ENCODE measurements around the gene C1QTNF8. TPM values are rescaled to one million over a fixed set of nuclear protein-coding genes. Genes with fewer than 3 reads are reported as not detected.

The C1QTNF8 gene
- total RNA-seq, 3 donors from 2014 or later (not counting 1 experiment from before 2014, with no cell fraction given), result not detected

- no peak for ATAC-seq
- 36% methylated on average over 42 of the region's 42 CpGs for WGBS (ENCODE audit: insufficient coverage)
- Mint-ChIP-seq H3K9me3 (peaks cover 2 to 6% of the 10 kb centered on the region in 2 donors), H3K27me3 (ENCODE audit: low read depth in 2 of 2) (peaks cover 9 to 24% of the 10 kb centered on the region in 2 donors), H3K4me3 (no peak overlapping the region), H3K36me3 (peaks cover 9% of the 10 kb centered on the region), H3K27ac (no peak overlapping the region), H3K4me1 (no peaks in the 10 kb centered on the region)
- H3K27me3 ChIP-seq (ENCODE audit: control insufficient read depth, insufficient read depth, low read length), result peaks cover 2% of the 10 kb centered on the region
- intact Hi-C loops (cut with micrococcal nuclease), result loop anchor here (1.0 kb wide), 1 partner anchor 14 kb away; no protein-coding TSS in a partner anchor
- no peak overlapping the region for H3K27ac ChIP-seq (ENCODE audit: low read length)
- DNase-seq, result no peak
- H3K4me3 ChIP-seq (ENCODE audit: low read length), result no peak overlapping the region
- no peak for TF ChIP-seq CTCF (IDR thresholded peaks at IDR 0.05)
- H3K36me3 ChIP-seq (ENCODE audit: control insufficient read depth, insufficient read depth, low read length), result no peaks in the 10 kb centered on the region
- peaks cover 15% of the 10 kb centered on the region for H3K9me3 ChIP-seq (ENCODE audit: control insufficient read depth, insufficient read depth, low read length)
- H3K4me1 ChIP-seq (ENCODE audit: control insufficient read depth, insufficient read depth, low read length), result no peaks in the 10 kb centered on the region
Measured at GRCh38 chr16:1080801-1081733, 15.0 kb downstream of the C1QTNF8 start.

GRCh38 chr16:1079786-1080525 is 16.1 kb downstream of the C1QTNF8 start:
- H3K27me3 Mint-ChIP-seq (ENCODE audit: low read depth in 2 of 2), result peaks cover 9 to 15% of the 10 kb centered on the region in 2 donors
- intact Hi-C loops (cut with micrococcal nuclease), result no loop called here
- Histone ChIP-seq H3K27ac (ENCODE audit: low read length) (no peak overlapping the region), H3K27me3 (ENCODE audit: control insufficient read depth, insufficient read depth, low read length) (peaks cover 2% of the 10 kb centered on the region), H3K9me3 (ENCODE audit: control insufficient read depth, insufficient read depth, low read length) (peaks cover 12% of the 10 kb centered on the region), H3K4me1 (ENCODE audit: control insufficient read depth, insufficient read depth, low read length) (no peaks in the 10 kb centered on the region), H3K4me3 (ENCODE audit: low read length) (no peak overlapping the region), H3K36me3 (ENCODE audit: control insufficient read depth, insufficient read depth, low read length) (no peaks in the 10 kb centered on the region)
- DNase-seq, result no peak
- no peak overlapping the region for H3K27ac Mint-ChIP-seq
- TF ChIP-seq CTCF (IDR thresholded peaks at IDR 0.05), result no peak
- no peaks in the 10 kb centered on the region for H3K36me3 Mint-ChIP-seq
- no peak for ATAC-seq
- WGBS (ENCODE audit: insufficient coverage), result 78% methylated on average over 45 of the region's 45 CpGs
- H3K4me1 Mint-ChIP-seq, result no peaks in the 10 kb centered on the region
- no peak overlapping the region for H3K4me3 Mint-ChIP-seq
- H3K9me3 Mint-ChIP-seq, result no peaks in the 10 kb centered on the region

DNA sequence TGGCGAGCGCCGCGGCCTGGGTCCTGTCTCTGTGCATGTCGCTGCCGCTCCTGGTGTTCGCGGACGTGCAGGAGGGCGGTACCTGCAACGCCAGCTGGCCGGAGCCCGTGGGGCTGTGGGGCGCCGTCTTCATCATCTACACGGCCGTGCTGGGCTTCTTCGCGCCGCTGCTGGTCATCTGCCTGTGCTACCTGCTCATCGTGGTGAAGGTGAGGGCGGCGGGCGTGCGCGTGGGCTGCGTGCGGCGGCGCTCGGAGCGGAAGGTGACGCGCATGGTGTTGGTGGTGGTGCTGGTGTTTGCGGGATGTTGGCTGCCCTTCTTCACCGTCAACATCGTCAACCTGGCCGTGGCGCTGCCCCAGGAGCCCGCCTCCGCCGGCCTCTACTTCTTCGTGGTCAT is 16.7 kb downstream of the C1QTNF8 start:
- no peak overlapping the region for H3K4me3 ChIP-seq (ENCODE audit: low read length)
- H3K36me3 Mint-ChIP-seq, result no peaks in the 10 kb centered on the region
- no peaks in the 10 kb centered on the region for H3K9me3 Mint-ChIP-seq
- H3K27ac ChIP-seq (ENCODE audit: low read length), result no peak overlapping the region
- no peaks in the 10 kb centered on the region for H3K36me3 ChIP-seq (ENCODE audit: control insufficient read depth, insufficient read depth, low read length)
- H3K27ac Mint-ChIP-seq, result no peak overlapping the region
- H3K4me3 Mint-ChIP-seq, result no peak overlapping the region
- H3K27me3 ChIP-seq (ENCODE audit: control insufficient read depth, insufficient read depth, low read length), result peaks cover 2% of the 10 kb centered on the region
- DNase-seq (no peak), ATAC-seq (no peak)
- TF ChIP-seq CTCF (IDR thresholded peaks at IDR 0.05), result no peak
- peaks cover 6% of the 10 kb centered on the region for H3K9me3 ChIP-seq (ENCODE audit: control insufficient read depth, insufficient read depth, low read length)
- peaks cover 9 to 14% of the 10 kb centered on the region in 2 donors for H3K27me3 Mint-ChIP-seq (ENCODE audit: low read depth in 2 of 2)
- no peaks in the 10 kb centered on the region for H3K4me1 ChIP-seq (ENCODE audit: control insufficient read depth, insufficient read depth, low read length)
- H3K4me1 Mint-ChIP-seq, result no peaks in the 10 kb centered on the region
- intact Hi-C loops (cut with micrococcal nuclease), result no loop called here
- 96% methylated on average over 43 of the region's 43 CpGs for WGBS (ENCODE audit: insufficient coverage)

All from natural killer cell (primary cell).